Measurements from ENCODE around the gene MYO18A. TPM values are rescaled to one million over a fixed set of nuclear protein-coding genes. Genes with fewer than 3 reads are reported as not detected.

MYO18A gene
- total and polyA plus RNA-seq, 2 experiments from 2014 or later = 33.8 to 35.6 TPM

DNA sequence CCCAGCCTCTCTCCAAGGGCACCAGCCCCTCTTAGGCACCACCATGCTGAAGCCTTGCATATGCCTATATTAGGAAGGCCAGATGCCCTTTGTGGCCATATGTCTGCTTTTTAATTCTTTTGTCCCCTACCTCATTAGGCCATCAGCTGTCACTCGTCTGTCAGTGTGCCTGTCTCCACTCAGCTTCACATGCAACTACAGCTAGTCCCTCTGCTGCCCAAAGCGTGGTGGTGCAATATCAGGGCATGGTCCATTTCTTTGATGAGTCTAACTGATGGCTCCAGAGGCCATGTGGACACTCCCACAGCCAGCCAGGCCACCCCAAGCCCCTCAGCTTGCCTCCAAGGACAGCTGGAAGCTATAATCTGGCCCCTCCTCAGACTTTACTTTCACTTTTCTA is 36.3 kb downstream of the MYO18A start:
- TF ChIP-seq, protein P1, sequence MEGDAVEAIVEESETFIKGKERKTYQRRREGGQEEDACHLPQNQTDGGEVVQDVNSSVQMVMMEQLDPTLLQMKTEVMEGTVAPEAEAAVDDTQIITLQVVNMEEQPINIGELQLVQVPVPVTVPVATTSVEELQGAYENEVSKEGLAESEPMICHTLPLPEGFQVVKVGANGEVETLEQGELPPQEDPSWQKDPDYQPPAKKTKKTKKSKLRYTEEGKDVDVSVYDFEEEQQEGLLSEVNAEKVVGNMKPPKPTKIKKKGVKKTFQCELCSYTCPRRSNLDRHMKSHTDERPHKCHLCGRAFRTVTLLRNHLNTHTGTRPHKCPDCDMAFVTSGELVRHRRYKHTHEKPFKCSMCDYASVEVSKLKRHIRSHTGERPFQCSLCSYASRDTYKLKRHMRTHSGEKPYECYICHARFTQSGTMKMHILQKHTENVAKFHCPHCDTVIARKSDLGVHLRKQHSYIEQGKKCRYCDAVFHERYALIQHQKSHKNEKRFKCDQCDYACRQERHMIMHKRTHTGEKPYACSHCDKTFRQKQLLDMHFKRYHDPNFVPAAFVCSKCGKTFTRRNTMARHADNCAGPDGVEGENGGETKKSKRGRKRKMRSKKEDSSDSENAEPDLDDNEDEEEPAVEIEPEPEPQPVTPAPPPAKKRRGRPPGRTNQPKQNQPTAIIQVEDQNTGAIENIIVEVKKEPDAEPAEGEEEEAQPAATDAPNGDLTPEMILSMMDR (IDR thresholded peaks at IDR 0.05; ENCODE audit: poor library complexity) = peak; percentile 30
- no peak for TF ChIP-seq EZH2 (IDR thresholded peaks at IDR 0.05; ENCODE audit: borderline replicate concordance)
- Histone ChIP-seq H3K4me1 (ENCODE audit: insufficient read depth) (peaks cover 27% of the 10 kb centered on the region), H3K9me2 (replicated peaks; ENCODE audit: insufficient read depth) (no peaks in the 10 kb centered on the region), H3K9me3 (ENCODE audit: low read depth) (no peaks in the 10 kb centered on the region), H2AFZ (no peak overlapping the region), H3K27me3 (no peaks in the 10 kb centered on the region), H3K4me3 (no peak overlapping the region), H3K36me3 (replicated peaks; ENCODE audit: insufficient read depth, low read depth) (no peaks in the 10 kb centered on the region), H3K4me2 (no peak overlapping the region), H3K27ac (no peak overlapping the region), H4K20me1 (ENCODE audit: insufficient read depth, poor library complexity, severe bottlenecking) (peaks cover 15% of the 10 kb centered on the region), H3K79me2 (peaks cover 72% of the 10 kb centered on the region)
- 61% methylated on average over 2 of the region's 2 CpGs for WGBS (ENCODE audit: low lambda C conversion rate, missing lambda C conversion rate)
- DNase-seq (ENCODE audit: low spot score) = no peak

GRCh38 chr17:29141514-29141876 is 38.7 kb downstream of the MYO18A start:
- H3K4me3 ChIP-seq = no peak overlapping the region

DNA sequence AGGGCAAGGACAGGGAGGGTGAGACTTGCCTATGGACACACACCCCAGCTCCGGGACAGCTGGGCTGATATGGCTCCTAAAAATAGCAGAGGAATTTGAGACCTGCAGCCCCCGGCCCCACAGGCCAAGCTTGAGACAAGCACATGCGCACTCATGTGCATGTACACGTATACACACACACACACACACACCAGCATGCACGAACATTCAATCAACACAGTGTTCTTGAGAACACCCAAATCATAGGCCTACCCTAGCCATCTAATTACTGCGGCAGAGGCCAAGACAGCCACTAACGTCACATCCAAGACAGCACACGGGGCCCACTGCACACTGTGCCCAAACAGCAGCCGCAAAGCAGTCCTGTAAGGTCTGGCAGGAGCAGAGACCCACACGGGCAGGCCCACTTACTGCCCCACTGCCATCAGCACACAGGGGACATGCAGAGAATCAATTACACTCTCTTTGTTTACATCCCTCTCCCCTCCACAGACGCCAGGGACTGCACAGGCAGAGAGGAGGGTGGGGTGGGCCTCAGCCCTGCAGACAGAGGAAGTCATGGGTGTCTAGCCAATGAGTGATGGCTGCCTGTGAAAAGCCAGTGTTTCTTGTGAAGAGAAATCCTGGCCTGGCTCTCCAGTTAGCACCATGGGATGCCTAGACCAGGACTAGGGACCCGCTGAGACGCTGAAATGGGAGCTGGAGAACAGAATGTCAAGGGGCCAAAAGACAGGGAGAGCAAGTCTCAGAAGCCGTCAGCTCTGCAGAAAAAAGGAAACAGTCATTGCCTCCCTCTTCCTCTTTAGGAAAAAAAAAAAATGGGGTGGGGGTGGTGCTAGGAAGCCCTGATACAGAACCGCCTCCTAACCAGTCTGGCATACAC is 39.3 kb downstream of the MYO18A start:
- Histone ChIP-seq H3K79me2 (peaks cover 79% of the 10 kb centered on the region), H3K4me3 (no peak overlapping the region), H3K27me3 (no peaks in the 10 kb centered on the region), H3K36me3 (replicated peaks; ENCODE audit: insufficient read depth, low read depth) (no peaks in the 10 kb centered on the region), H3K9me2 (replicated peaks; ENCODE audit: insufficient read depth) (no peaks in the 10 kb centered on the region), H3K4me1 (ENCODE audit: insufficient read depth) (peaks cover 22% of the 10 kb centered on the region), H3K27ac (peak overlapping the region; percentile 81), H4K20me1 (ENCODE audit: insufficient read depth, poor library complexity, severe bottlenecking) (peaks cover 29% of the 10 kb centered on the region), H3K9me3 (ENCODE audit: low read depth) (no peaks in the 10 kb centered on the region), H2AFZ (no peak overlapping the region), H3K4me2 (peak overlapping the region; percentile 60)
- no peak for DNase-seq (ENCODE audit: low spot score)
- 57% methylated on average over 14 of the region's 15 CpGs for WGBS (ENCODE audit: low lambda C conversion rate, missing lambda C conversion rate)
- TF ChIP-seq EZH2 (IDR thresholded peaks at IDR 0.05; ENCODE audit: borderline replicate concordance) = no peak
- TF ChIP-seq, protein P1 (IDR thresholded peaks at IDR 0.05; ENCODE audit: poor library complexity) = no peak
- TF ChIP-seq EZH2phosphoT487 (IDR thresholded peaks at IDR 0.05; ENCODE audit: low read depth, severe bottlenecking, unreplicated experiment) = no peak

More at GRCh38 chr17:29141514-29141876, 38.7 kb downstream of the MYO18A start:
- Histone ChIP-seq H3K36me3 (replicated peaks; ENCODE audit: insufficient read depth, low read depth) (no peaks in the 10 kb centered on the region), H3K27me3 (no peaks in the 10 kb centered on the region), H3K79me2 (peaks cover 78% of the 10 kb centered on the region), H3K4me1 (ENCODE audit: insufficient read depth) (peaks cover 22% of the 10 kb centered on the region), H4K20me1 (ENCODE audit: insufficient read depth, poor library complexity, severe bottlenecking) (peaks cover 29% of the 10 kb centered on the region), H3K27ac (peak overlapping the region; percentile 81), H3K9me2 (replicated peaks; ENCODE audit: insufficient read depth) (no peaks in the 10 kb centered on the region), H2AFZ (no peak overlapping the region), H3K4me2 (no peak overlapping the region), H3K9me3 (ENCODE audit: low read depth) (no peaks in the 10 kb centered on the region)
- no peak for DNase-seq (ENCODE audit: low spot score)
- 87% methylated on average over 4 of the region's 4 CpGs for WGBS (ENCODE audit: low lambda C conversion rate, missing lambda C conversion rate)
- TF ChIP-seq EZH2phosphoT487 (IDR thresholded peaks at IDR 0.05; ENCODE audit: low read depth, severe bottlenecking, unreplicated experiment) (no peak), EZH2 (IDR thresholded peaks at IDR 0.05; ENCODE audit: borderline replicate concordance) (no peak)
- TF ChIP-seq, protein P1 (IDR thresholded peaks at IDR 0.05; ENCODE audit: poor library complexity) = no peak
